HG02938 (cell line): ENCODE measurements around the gene ALG14.
"Not testable (repeated sequence)": the region's sequence is repeated elsewhere in the genome, so short reads cannot be mapped to it uniquely, and the experiment has no call there.

ENCODE experiments used
- ATAC-seq: cut with Tn5 transposase; IDR thresholded peaks from one replicate; pipeline ENCODE4 v1.9.1; 2021; ENCODE audit warnings: mild to moderate bottlenecking, moderate library complexity; ENCODE audit not compliant: unreplicated experiment

The ALG14 gene, protein sequence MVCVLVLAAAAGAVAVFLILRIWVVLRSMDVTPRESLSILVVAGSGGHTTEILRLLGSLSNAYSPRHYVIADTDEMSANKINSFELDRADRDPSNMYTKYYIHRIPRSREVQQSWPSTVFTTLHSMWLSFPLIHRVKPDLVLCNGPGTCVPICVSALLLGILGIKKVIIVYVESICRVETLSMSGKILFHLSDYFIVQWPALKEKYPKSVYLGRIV

DNA sequence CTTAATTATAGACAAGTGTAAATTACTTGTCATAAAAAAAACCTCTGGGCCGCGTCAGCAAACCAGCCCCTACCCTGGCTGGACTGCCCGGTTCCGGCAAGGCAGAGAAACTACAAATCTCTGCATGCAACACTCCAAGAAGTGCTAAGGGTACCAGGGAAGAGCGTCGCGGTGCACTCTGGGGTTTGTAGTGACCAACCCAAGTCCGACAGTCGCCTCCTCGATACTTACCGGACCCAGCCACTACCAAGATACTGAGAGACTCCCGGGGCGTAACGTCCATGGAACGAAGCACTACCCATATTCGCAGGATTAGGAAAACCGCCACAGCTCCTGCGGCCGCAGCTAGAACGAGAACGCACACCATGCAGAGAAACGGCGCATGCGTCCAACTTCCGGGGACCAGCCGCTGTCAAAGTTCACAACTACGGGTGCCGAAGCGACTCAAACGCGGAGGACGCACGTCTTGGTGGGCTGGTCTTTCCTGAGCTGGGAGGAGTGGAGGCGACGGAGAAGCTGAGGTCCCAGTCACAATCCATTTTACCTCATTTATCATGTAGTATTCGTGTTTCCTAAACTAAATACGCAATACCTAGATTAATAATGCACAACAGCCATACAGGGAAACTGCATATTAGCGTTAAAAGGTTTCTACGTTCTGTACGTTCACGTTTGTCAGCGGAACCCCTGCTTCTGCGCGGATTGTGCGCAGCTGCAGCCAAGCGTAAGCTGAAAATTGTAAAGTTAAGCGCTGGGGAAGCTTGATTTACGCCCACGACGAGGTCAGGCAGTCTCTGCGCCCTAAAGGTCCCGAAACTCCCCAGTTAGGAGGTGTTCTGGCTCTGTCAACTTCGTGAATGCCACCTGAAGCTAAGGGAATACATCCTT lies at the start of gene ALG14:
Gene ALG14, minus strand, starts transcription at position 420 of the 888 bp plus-strand sequence. Its CDS starts 53 bp downstream, at position 367.
- peak; percentile 97 for ATAC-seq

- ATAC-seq: no peak
Measured at GRCh38 chr1:95122151-95122697, 49.5 kb upstream of the ALG14 start.

- ATAC-seq: no peak
Measured at GRCh38 chr1:95119273-95119672, 46.5 kb upstream of the ALG14 start.

DNA sequence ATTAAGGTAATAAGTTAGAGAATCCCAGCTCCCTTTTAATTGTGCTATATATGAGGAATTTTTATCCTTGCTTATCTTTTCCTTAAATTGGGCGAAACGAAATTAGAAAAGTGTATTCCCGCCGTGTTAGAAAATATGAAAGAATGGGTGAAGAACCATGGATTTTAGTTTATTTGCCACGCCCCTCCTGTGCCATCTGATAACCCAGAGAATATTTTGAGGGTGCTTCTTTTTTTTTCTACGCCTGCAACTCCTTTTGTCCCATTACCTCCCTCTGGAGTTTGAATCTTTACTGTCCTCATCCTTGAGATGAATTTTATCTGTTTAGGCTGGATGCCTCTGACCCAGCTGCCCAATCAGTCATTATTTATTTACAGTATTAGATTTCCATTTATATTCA lies 46.0 kb upstream of the ALG14 start:
- ATAC-seq: no peak

DNA sequence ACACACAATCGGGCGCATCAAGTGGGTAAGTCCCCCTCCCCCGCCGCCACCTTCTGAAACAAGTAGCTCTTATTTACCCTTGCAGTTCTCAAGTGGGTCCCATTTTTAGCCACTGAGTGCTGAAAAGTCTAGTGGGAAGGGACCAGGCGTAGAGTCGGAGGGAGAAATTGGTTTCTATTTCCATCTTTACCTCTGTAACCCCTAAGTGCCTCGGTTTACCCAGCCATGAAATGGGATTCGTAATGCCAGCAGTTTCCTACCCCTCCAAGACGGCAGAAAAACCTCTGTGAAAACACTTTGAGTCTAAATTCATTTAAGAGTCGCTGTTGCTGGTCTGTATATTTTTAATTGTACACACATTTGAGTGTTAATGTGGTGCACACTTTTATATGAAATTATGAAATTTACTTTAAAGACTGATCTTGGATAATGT lies 45.3 kb upstream of the ALG14 start:
- no peak for ATAC-seq

DNA sequence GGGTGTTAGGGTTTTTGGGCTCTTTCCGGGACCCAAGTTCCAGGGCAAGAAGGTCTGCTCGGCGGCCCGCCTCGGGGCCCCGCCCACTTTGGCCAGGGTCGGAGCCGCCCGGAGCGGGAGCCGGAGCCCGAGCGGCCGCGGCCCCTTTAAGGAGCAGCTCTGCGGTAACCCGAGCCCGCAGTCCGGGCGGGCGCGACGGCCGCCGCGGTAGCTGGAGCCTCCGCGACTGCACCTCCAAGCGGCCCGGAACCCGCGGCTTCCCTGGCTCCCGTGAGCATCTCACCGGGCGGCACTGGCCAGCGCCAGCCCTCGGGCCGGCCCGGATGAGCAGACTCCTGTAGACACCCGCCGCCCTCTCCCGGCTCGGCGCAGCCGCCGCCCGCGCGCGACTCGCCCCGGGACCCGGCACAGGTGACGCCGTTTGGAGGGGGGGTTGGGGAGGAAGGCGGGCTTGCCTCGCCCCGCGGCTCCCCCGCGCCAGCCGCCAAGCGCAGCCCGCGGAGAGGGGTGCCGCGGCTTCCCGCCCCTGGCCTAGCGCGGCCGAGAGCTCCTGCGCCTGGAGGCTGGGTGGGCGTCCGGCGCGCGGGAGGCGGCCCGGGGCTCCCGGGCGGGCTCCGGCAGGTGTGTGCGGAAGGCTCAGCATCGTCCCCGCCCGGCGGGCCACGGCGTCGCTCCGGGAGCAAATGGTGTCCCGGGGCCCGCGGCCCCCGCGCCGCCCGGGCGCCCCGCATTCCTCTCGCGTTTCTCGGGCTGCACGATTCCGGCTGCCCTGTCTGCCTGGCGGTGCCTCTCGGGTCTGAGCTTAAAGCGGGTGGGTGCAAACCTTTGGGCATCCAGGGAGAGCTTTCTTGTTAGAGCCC lies 44.7 kb upstream of the ALG14 start, which contains the start of gene TLCD4:
Gene TLCD4, plus strand, starts transcription at position 149 of the 860 bp plus-strand sequence. CDS start 26,547 bp downstream, outside the sequence.
- peak; percentile 35 for ATAC-seq

DNA sequence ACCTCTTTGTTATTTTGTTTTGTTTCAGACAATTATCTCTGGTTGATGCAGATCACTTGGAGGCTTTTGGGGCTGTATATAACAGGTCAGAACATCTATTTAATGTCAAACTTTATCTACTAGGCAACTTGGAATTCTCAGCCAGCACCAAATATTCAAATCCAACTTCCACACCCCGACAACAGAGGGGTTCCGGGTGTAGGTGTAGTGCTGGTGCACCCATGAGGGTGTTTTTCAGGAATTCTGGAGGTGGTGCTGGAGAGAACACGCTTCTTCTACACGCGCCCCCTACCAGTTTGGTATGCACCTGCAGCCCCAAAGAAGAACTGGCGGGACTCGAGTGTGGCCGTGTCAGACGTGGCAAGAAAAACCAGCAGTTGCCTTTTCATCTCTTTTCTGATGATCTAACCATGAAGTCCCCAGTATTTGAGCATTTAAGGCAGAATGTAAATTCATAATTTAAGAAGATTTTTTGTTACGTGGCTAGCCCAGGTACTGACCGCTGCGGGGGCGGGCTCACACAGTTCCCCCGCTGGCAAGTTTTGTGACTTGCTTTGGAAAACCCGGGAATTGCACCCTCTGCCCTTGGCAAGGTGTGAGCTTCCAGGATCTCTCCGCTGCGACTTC lies 43.9 kb upstream of the ALG14 start:
- peak; percentile 69 for ATAC-seq

DNA sequence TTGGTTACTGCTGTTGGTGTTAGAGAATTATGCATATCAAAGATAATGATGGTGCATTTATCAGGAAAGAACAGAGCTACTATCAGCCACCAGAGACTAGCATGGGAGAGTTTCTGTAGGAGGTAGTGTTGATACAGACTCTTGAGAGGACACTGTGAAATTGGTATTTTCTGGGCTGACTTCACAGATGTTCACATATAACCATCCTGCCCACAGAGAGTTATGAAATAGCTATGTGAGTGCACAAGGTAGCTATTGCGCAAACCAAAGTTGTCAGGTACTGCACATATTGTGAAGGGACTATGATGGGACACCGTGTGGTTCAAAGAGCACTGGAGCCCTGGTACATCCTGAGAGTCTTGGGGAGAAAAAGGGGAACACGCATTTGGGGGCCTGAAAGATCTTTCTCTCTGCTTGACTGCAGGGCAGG lies 43.0 kb upstream of the ALG14 start:
- no peak for ATAC-seq

DNA sequence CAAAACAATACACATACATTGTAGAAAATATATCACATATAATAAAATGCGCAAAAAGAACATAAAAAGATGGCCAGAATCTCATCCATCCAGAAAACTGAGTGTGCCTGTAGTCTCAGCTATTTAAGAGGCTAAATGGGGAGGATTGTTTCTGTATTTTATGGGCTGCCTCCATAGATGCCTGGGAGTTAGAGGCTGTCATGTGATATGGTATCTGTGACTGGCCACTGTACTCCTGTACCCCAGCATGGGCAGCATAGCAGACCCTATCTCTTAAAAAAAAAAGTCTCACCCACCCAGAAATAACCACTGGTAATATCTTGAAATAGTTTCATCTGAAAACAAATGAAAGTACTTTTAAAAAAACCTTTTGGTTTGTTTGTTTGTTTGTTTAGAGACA lies 40.9 kb upstream of the ALG14 start:
- no peak for ATAC-seq

DNA sequence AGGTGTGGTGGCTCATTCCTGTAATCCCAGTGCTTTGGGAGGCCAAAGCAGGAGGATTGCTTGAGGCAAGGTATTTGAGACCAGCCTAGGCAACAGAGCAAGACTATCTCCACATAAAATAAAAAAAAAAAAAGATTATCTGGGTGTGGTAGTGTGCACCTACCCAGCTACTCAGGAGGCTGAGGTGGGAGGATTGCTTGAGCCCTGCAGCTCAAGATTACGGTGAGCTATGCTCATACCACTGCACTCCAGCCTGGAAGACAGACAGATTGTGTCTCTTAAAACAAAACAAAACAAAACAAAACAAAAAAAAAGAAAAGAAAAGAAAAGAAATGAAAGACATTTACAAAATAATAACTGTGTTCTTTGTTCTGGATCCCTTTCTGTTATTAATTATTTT lies 38.3 kb upstream of the ALG14 start:
- no peak for ATAC-seq

GRCh38 chr1:95108792-95109191 lies 36.0 kb upstream of the ALG14 start:
- ATAC-seq: no peak

GRCh38 chr1:95098196-95098595 lies 25.4 kb upstream of the ALG14 start:
- no peak for ATAC-seq

DNA sequence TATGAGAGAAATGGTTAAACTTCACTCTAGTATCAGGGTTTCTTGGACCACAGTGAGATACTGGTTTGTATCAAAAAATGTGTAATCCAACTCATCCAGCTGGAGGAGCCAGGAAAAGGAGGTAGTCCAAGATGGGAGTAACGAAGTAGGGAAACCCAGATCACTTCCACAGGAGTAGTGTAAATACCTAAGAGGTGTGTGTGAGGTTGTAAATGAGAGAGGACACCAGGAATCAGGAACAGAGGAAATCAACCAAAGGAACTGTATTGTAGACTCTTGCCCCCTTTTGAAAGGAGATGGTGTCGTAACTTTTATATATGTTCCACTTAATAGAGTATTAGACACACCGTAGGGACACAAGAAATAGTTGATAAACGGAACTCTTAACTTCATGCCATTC lies 24.7 kb upstream of the ALG14 start:
- ATAC-seq: no peak

GRCh38 chr1:95096218-95096841 lies 23.6 kb upstream of the ALG14 start:
- no peak for ATAC-seq

DNA sequence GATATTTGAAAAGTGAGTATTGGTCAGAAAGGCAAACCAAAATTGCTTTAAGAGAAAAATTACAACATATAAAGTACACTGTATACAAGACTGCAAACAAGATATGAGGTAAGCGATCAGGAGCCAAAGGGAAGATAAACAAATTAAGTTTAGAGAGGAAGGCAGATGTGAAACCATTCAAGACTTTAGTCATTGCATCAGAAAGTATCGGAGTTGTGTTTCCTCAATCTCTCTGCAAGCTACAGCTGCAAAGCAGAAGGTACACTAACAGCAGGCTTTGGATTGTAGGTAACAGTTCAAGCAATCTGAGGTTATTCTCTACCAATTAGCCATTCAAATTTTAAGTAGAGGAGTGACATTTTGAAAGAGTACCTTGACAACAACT lies 23.1 kb upstream of the ALG14 start:
- ATAC-seq: peak; percentile 91

GRCh38 chr1:95094923-95095322 lies 22.2 kb upstream of the ALG14 start:
- ATAC-seq: no peak

- ATAC-seq: no peak
Measured at GRCh38 chr1:95093296-95093695, 20.5 kb upstream of the ALG14 start.

GRCh38 chr1:95092891-95093290 lies 20.1 kb upstream of the ALG14 start:
- not testable (repeated sequence) for ATAC-seq

GRCh38 chr1:95091290-95091689 lies 18.5 kb upstream of the ALG14 start:
- not testable (repeated sequence) for ATAC-seq
